ENCODE results near the gene ZFAND6. TPM values are rescaled to one million over a fixed set of nuclear protein-coding genes. Genes with fewer than 3 reads are reported as not detected.
A peak's percentile ranks its signal among the peaks of the same experiment; 100 is the strongest.

The ZFAND6 gene
- total RNA-seq, 2 experiments from 2014 or later = 86.2 to 122 TPM

DNA sequence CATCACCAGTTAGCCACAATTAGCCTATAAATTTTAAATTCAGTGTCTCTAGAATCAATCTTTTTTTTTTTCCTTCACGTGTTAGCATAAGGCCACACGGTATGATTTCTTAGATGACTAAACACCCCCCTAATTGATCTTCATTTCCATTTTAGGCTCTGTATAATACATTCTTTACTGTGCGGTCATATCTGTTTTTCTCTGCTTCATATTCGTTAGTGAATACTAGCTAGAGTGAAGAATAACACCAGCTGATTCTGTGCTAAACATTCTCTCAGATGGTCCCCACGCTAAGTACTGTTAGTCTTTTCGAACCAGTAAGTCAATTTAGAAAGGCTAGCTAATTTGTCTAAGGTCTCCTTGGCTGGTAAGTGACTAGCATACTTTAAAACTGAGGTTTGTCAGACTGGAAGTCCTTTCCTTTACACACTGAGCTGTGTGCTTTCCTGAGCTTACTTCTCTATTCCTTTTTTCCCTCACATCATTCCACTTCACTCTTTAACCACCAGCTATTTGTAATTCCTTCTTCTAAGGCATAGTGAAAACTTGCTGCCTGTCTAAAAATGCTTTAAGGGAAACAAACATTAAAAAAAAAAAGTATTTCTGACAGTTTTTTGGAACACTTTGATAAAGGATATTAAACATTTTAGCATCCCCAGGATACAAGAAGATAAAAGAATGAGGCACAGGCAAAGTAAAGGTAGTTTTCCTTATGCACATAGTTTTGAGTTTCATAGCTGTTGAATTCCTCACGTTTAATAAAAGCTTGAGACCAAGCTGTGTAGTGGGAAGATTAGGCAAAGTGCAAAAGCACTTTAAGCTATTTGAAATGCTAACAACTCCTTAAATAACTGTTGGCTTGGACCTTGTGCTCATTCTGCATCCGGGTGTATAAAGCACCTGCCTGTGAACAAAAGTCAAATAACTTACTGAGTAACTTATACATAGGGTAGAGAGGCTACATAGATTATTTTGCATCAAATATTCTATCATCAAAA lies 17.1 kb downstream of the ZFAND6 start:
- no peak for TF ChIP-seq EZH2phosphoT487 (IDR thresholded peaks at IDR 0.05; ENCODE audit: borderline replicate concordance, low read depth, low read length)
- TF ChIP-seq, protein P1, sequence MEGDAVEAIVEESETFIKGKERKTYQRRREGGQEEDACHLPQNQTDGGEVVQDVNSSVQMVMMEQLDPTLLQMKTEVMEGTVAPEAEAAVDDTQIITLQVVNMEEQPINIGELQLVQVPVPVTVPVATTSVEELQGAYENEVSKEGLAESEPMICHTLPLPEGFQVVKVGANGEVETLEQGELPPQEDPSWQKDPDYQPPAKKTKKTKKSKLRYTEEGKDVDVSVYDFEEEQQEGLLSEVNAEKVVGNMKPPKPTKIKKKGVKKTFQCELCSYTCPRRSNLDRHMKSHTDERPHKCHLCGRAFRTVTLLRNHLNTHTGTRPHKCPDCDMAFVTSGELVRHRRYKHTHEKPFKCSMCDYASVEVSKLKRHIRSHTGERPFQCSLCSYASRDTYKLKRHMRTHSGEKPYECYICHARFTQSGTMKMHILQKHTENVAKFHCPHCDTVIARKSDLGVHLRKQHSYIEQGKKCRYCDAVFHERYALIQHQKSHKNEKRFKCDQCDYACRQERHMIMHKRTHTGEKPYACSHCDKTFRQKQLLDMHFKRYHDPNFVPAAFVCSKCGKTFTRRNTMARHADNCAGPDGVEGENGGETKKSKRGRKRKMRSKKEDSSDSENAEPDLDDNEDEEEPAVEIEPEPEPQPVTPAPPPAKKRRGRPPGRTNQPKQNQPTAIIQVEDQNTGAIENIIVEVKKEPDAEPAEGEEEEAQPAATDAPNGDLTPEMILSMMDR (conservative IDR thresholded peaks at IDR 0.05; ENCODE audit: low read length) = no peak
- Histone ChIP-seq H3K4me2 (ENCODE audit: low read length) (no peak overlapping the region), H2AFZ (ENCODE audit: low read length) (no peak overlapping the region), H3K27ac (ENCODE audit: low read depth, low read length, poor library complexity, severe bottlenecking) (no peak overlapping the region), H3K9me2 (ENCODE audit: insufficient read depth, low read length) (no peaks in the 10 kb centered on the region), H4K20me1 (ENCODE audit: insufficient read depth, low read length) (peaks cover 21% of the 10 kb centered on the region; the same call in 1 of the 2 replicates), H3K36me3 (ENCODE audit: insufficient read depth, low read length) (peaks cover 54% of the 10 kb centered on the region), H3K79me2 (ENCODE audit: insufficient read depth, low read depth, low read length) (peaks cover 98% of the 10 kb centered on the region), H3K4me3 (ENCODE audit: low read depth, low read length, poor library complexity, severe bottlenecking) (no peak overlapping the region), H3K4me1 (ENCODE audit: insufficient read depth, low read length, poor library complexity, severe bottlenecking) (peaks cover 32% of the 10 kb centered on the region), H3K9me3 (ENCODE audit: low read length) (no peaks in the 10 kb centered on the region)
- ChIA-PET CTCF (ENCODE audit: unreplicated experiment) (interaction anchor here (0.6 to 1.1 kb wide), 2 partner anchors 13 to 737 kb away, joined by 3 read pairs; no protein-coding TSS in a partner anchor), POLR2A (interaction anchor here (0.7 to 1.8 kb wide), 6 partner anchors 9 to 274 kb away, joined by 3 to 5 read pairs (median 4); partner anchors contain the start of gene ZFAND6)
- BruUV-seq (replicated peaks) = no TSS peak
- intact Hi-C loops (cut with micrococcal nuclease; ENCODE audit: unreplicated experiment) = no loop called here
- no peak for DNase-seq (ENCODE audit: low spot score)

DNA sequence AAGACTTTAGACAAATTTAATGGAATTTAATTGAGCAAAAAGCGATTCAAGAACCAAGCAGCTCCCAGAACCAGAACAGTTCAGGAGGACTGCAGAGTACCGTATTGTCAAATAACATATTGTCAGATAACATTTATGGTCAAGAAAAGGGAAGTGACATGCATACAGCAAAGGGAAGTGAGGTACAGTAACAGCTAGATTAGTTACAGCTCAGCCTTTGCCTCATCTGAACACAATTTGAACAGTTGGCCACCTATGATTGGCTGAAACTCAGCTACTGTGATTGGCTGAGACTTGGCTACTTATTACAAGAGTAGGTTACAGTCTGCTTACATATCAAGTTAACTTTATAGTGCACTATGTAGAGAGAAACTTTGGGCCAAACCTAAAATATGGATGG lies 21.9 kb downstream of the ZFAND6 start:
- no peak overlapping the region for H2AFZ ChIP-seq (ENCODE audit: low read length)
- CTCF ChIA-PET (ENCODE audit: unreplicated experiment) = no interaction called here
- H3K4me1 ChIP-seq (ENCODE audit: insufficient read depth, low read length, poor library complexity, severe bottlenecking) = peaks cover 13% of the 10 kb centered on the region
- DNase-seq (ENCODE audit: low spot score) = peak; percentile 40
- intact Hi-C loops (cut with micrococcal nuclease; ENCODE audit: unreplicated experiment) = no loop called here
- H3K27ac ChIP-seq (ENCODE audit: low read depth, low read length, poor library complexity, severe bottlenecking) = peak overlapping the region; percentile 22
- POLR2A ChIA-PET = interaction anchor here (0.7 to 1.0 kb wide), 3 partner anchors 10 to 74 kb away, joined by 3 to 4 read pairs (median 3); no protein-coding TSS in a partner anchor
- H3K4me2 ChIP-seq (ENCODE audit: low read length) = 0 out of 2 replicates have a peak overlapping the region, but pooled peaks have one; percentile 8
- peaks cover 91% of the 10 kb centered on the region for H3K79me2 ChIP-seq (ENCODE audit: insufficient read depth, low read depth, low read length)
- H3K36me3 ChIP-seq (ENCODE audit: insufficient read depth, low read length) = peaks cover 40% of the 10 kb centered on the region
- TF ChIP-seq, protein P1 (conservative IDR thresholded peaks at IDR 0.05; ENCODE audit: low read length) = no peak
- TF ChIP-seq EZH2phosphoT487 (IDR thresholded peaks at IDR 0.05; ENCODE audit: borderline replicate concordance, low read depth, low read length) = no peak
- peaks cover 9% of the 10 kb centered on the region for H4K20me1 ChIP-seq (ENCODE audit: insufficient read depth, low read length)
- no peaks in the 10 kb centered on the region for H3K9me3 ChIP-seq (ENCODE audit: low read length)
- H3K9me2 ChIP-seq (ENCODE audit: insufficient read depth, low read length) = no peaks in the 10 kb centered on the region
- no peak overlapping the region for H3K4me3 ChIP-seq (ENCODE audit: low read depth, low read length, poor library complexity, severe bottlenecking)
- BruUV-seq (replicated peaks) = no TSS peak

All from OCI-LY7 (cell line).